Ectodermal cell (in vitro differentiated cells): ENCODE results near the gene MTMR11.
"Not testable (repeated sequence)": the region's sequence is repeated elsewhere in the genome, so short reads cannot be mapped to it uniquely, and the experiment has no call there.

Experiments used
- H3K27ac ChIP-seq: 2 replicates; pipeline ENCODE4 v1.7.0; 2013; ENCODE audit warnings: mild to moderate bottlenecking, low read depth, low read length; ENCODE audit not compliant: insufficient read depth, poor library complexity, severe bottlenecking
- H3K27me3 ChIP-seq: 2 replicates; pipeline ENCODE4 v1.7.0; 2013; ENCODE audit warnings: mild to moderate bottlenecking, low read length; ENCODE audit not compliant: insufficient read depth, control insufficient read depth, poor library complexity, severe bottlenecking
- H3K36me3 ChIP-seq: one replicate; pipeline ENCODE4 v1.7.0; 2013; ENCODE audit warnings: low read length; ENCODE audit not compliant: control insufficient read depth, insufficient read depth
- H3K4me1 ChIP-seq: one replicate; pipeline ENCODE4 v1.7.0; 2013; ENCODE audit warnings: low read length; ENCODE audit not compliant: control insufficient read depth, insufficient read depth
- H3K4me3 ChIP-seq: 2 replicates; pipeline ENCODE4 v1.7.0; 2013; ENCODE audit warnings: low read depth, low read length, control low read depth; ENCODE audit not compliant: insufficient read depth
- H3K9me3 ChIP-seq: 2 replicates; pipeline ENCODE4 v1.7.0; 2013; ENCODE audit warnings: mild to moderate bottlenecking, low read length, moderate library complexity; ENCODE audit not compliant: control insufficient read depth
- WGBS, 2 experiments: methylation state at CpG; one replicate each; pipeline ENCODE4 v1.1.7; 2013; ENCODE audit warnings: missing lambda C conversion rate in 2 of 2; 5-methylcytosine and 5-hydroxymethylcytosine counted together

MTMR11 gene

DNA sequence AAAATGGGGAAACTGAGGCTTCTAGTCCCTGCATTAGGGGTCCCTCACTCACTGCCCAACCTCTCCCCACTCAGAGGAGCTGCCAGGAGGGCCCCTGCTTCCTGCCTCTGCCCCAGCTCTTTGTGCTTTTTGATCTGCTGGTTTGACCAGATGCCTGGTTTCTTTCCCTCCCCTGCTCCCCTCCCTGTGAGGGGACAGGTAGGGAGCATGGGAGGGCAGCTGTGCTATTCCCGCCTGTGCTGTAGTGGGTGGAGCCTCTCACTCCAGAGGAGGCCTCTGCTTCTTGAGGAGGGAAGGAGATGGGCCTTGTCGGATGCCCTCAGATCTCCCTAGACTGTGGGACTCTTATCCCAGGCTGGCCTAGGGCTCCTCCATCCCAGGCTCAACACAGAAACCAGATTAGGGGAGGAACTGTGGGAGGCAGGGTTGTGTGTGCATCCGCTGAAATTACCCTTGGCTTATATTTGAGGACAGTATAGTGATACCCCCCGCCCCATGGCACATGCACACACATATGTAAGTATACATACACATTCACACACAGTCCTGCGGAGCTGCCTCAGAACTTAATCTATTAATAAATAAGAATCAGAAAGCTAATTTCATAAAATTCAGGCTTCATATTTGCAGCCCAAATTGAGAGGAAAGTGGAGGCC is 32.7 kb downstream of the MTMR11 start:
- H3K36me3 ChIP-seq: peaks cover under 1% of the 10 kb centered on the region
- H3K9me3 ChIP-seq: no peaks in the 10 kb centered on the region
- no peak overlapping the region for H3K27ac ChIP-seq
- WGBS, 2 experiments: 72 to 82% methylated on average over 2 to 5 of the region's 5 CpGs
- H3K27me3 ChIP-seq: no peaks in the 10 kb centered on the region
- H3K4me3 ChIP-seq: no peak overlapping the region
- no peaks in the 10 kb centered on the region for H3K4me1 ChIP-seq

- Histone ChIP-seq H3K4me3 (peak within 1 kb of the TSS; percentile 46), H3K27ac (no peak within 1 kb of the TSS), H3K9me3 (no peaks in the 10 kb centered on the region), H3K36me3 (no peaks in the 10 kb centered on the region), H3K4me1 (no peaks in the 10 kb centered on the region), H3K27me3 (no peaks in the 10 kb centered on the region)
- WGBS, 2 experiments: 65 to 69% methylated on average over 65 of the region's 65 CpGs
Measured at GRCh38 chr1:149899460-149900284, 37.0 kb downstream of the MTMR11 start, which contains the start of gene BOLA1. TSS of gene BOLA1 (plus strand) at chr1:149899568. CDS start at chr1:149900060, 492 bp downstream.

DNA sequence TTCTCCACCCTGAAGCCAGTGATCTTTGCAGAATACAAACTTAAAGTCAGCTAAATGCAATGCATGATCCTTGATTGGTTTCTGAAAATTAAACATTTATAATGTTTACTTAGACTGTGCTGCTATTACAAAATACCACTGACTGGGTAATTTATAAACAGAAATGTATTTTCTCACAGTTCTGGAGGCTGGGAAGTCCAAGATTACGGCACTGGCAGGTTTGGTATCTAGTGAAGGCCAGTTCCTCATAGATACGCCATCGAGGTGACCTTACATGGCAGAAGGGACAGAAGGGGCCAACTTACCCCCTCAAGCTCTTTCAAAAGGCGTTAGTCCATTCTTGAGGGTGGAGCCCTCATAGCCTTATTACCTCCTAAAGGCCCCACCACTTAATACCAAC is 40.1 kb downstream of the MTMR11 start:
- no peaks in the 10 kb centered on the region for H3K9me3 ChIP-seq
- no peak overlapping the region for H3K4me3 ChIP-seq
- 90 to 93% methylated on average over 4 of the region's 4 CpGs for WGBS, 2 experiments
- no peaks in the 10 kb centered on the region for H3K27me3 ChIP-seq
- no peak overlapping the region for H3K27ac ChIP-seq
- no peaks in the 10 kb centered on the region for H3K4me1 ChIP-seq
- no peaks in the 10 kb centered on the region for H3K36me3 ChIP-seq

DNA sequence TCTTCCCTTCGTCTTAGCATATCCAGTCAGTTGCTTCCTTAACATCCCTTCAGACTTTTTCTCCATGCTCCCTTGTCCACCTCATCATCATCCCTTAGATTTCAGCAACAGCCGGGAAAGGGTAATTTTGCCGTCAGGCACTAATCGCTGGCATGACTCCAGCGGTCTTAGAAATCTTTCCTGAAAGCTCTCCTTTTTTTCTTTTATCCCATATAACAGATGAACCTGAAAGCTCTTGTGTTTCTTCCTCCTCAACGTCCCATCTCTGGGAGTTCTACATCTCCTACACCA is 47.7 kb downstream of the MTMR11 start:
- Histone ChIP-seq H3K4me3 (peak overlapping the region; percentile 80), H3K27ac (peak overlapping the region; percentile 98), H3K27me3 (no peaks in the 10 kb centered on the region), H3K4me1 (peaks cover 3% of the 10 kb centered on the region), H3K9me3 (no peaks in the 10 kb centered on the region), H3K36me3 (no peaks in the 10 kb centered on the region)
- 63 to 66% methylated on average over 6 of the region's 6 CpGs for WGBS, 2 experiments

DNA sequence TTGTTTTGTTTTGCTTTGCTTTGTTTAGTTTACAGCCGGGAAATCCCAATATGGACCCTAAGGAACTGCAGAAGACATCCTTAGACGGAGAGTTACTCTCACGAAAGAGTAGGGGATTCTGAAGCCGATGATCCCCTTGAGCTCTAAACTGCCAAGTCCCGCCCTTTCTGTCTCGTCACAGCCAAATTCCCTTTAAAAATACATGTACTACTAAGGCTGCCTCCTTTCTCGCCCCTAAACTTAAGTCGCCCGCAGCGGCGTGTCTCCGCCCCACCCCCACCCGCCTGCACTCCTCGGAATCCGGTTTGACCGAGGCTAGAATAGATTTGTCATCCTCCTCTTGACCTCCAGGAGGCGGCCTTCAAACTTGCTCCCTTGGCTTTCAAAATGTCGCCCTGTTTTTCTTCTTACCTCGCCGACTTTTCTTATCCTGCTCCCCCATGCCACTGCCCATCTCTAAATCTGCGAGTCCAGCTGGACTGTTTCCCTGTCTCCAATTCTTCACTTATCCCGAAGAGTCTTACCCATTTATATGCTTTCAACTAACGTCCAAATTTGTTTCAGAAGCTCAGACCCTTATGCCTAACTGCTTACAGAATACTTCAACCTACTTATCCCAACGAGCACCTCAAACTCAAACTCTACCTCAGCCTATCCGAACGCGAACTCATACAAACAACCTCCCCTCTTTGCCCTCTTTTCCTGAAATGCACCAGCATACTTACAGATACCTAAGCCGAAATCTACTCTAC is 48.3 kb downstream of the MTMR11 start:
- H3K4me1 ChIP-seq: peaks cover 4% of the 10 kb centered on the region
- H3K27ac ChIP-seq: peak overlapping the region; percentile 98
- H3K36me3 ChIP-seq: no peaks in the 10 kb centered on the region
- WGBS, 2 experiments: 4% methylated on average over 28 of the region's 28 CpGs
- peak overlapping the region; percentile 80 for H3K4me3 ChIP-seq
- no peaks in the 10 kb centered on the region for H3K27me3 ChIP-seq
- no peaks in the 10 kb centered on the region for H3K9me3 ChIP-seq

DNA sequence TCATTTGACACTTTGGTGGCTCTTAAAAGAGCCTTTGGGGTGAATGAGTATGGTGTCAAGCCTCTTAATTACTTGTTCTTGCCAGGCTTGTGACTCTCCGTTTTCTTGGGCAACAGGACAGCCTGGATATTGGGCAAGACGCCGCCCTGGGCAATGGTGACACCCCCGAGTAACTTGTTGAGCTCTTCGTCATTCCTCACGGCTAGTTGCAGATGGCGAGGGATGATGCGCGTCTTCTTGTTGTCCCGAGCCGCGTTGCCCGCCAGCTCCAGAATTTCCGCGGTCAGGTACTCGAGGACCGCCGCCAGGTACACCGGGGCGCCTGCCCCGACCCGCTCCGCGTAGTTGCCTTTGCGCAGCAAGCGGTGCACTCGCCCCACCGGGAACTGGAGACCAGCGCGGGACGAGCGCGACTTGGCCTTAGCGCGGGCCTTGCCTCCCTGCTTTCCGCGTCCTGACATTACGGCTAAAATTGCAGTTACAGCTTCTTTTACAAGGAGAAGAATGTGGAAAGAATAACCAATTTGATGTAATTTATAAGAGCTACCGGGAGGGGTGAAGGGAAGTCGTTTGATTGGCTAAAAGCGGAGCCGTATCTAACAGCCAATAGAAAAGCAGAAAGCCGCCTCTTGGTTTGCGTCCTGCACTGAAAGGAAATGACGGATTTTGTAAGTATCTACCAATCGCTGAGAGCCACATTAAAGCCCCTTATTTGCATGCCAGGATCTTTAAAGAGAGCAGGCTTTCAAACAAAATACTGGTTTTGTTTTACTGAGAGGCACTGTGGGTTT is 49.0 kb downstream of the MTMR11 start:
- H3K4me1 ChIP-seq: peaks cover 4% of the 10 kb centered on the region
- peak overlapping the region; percentile 98 for H3K27ac ChIP-seq
- peak overlapping the region; percentile 80 for H3K4me3 ChIP-seq
- 0 to 1% methylated on average over 46 of the region's 46 CpGs for WGBS, 2 experiments
- no peaks in the 10 kb centered on the region for H3K9me3 ChIP-seq
- H3K27me3 ChIP-seq: no peaks in the 10 kb centered on the region
- no peaks in the 10 kb centered on the region for H3K36me3 ChIP-seq

GRCh38 chr1:149887196-149887455 is 49.6 kb downstream of the MTMR11 start:
- Histone ChIP-seq H3K4me3 (peak overlapping the region; percentile 80), H3K27ac (peak overlapping the region; percentile 98)
- WGBS, 2 experiments: 0 to 1% methylated on average over 10 to 13 of the region's 13 CpGs
- not testable (repeated sequence) for H3K9me3 ChIP-seq, H3K4me1 ChIP-seq, H3K27me3 ChIP-seq, H3K36me3 ChIP-seq

GRCh38 chr1:149886396-149887195 is 50.1 kb downstream of the MTMR11 start:
- Histone ChIP-seq H3K36me3 (no peaks in the 10 kb centered on the region), H3K27me3 (no peaks in the 10 kb centered on the region), H3K27ac (peak overlapping the region; percentile 98), H3K4me3 (peak overlapping the region; percentile 80), H3K9me3 (no peaks in the 10 kb centered on the region), H3K4me1 (peaks cover 4% of the 10 kb centered on the region)
- WGBS, 2 experiments: 0 to 1% methylated on average over 62 of the region's 62 CpGs

GRCh38 chr1:149886121-149886395 is 50.6 kb downstream of the MTMR11 start:
- H3K9me3 ChIP-seq, H3K36me3 ChIP-seq, H3K27me3 ChIP-seq, H3K4me1 ChIP-seq: not testable (repeated sequence)
- peak overlapping the region; percentile 98 for H3K27ac ChIP-seq
- WGBS, 2 experiments: 0 to 1% methylated on average over 19 of the region's 19 CpGs
- peak overlapping the region; percentile 80 for H3K4me3 ChIP-seq
